Ishikawa (cell line): Measurements from ENCODE around the gene LRRC14B.

ENCODE experiments used
- CEBPB ChIP-seq: IDR thresholded peaks from 2 replicates; pipeline ENCODE4 v1.6.1; 2012
- CREB1 ChIP-seq: IDR thresholded peaks from 2 replicates; pipeline ENCODE4 v1.6.1; 2012; ENCODE audit warnings: low read depth
- EGR1 ChIP-seq: IDR thresholded peaks from 2 replicates; pipeline ENCODE4 v1.6.1; 2012
- EP300 ChIP-seq: IDR thresholded peaks from 2 replicates; pipeline ENCODE4 v1.6.1; 2012; ENCODE audit warnings: borderline replicate concordance
- FOXM1 ChIP-seq: IDR thresholded peaks from 2 replicates; pipeline ENCODE4 v1.6.1; 2012; ENCODE audit warnings: low read depth, borderline replicate concordance
- NFIC ChIP-seq: IDR thresholded peaks from 2 replicates; pipeline ENCODE4 v1.6.1; 2012
- RAD21 ChIP-seq: IDR thresholded peaks from 2 replicates; pipeline ENCODE4 v1.6.1; 2012; ENCODE audit warnings: low read depth
- TAF1 ChIP-seq: IDR thresholded peaks from 2 replicates; pipeline ENCODE4 v1.6.1; 2012; ENCODE audit warnings: low read depth, mild to moderate bottlenecking
- TCF12 ChIP-seq: IDR thresholded peaks from 2 replicates; pipeline ENCODE4 v1.6.1; 2012; ENCODE audit warnings: low read depth
- TEAD4 ChIP-seq: IDR thresholded peaks from 2 replicates; pipeline ENCODE4 v1.6.1; 2012
- YY1 ChIP-seq: IDR thresholded peaks from 2 replicates; pipeline ENCODE4 v1.6.1; 2012; ENCODE audit warnings: low read depth
- ZBTB7A ChIP-seq: IDR thresholded peaks from 2 replicates; pipeline ENCODE4 v1.6.1; 2012; ENCODE audit warnings: low read depth
- TF ChIP-seq, protein P1 (sequence below): IDR thresholded peaks from 2 replicates; pipeline ENCODE4 v1.6.1; 2012
- TF ChIP-seq, protein P2 (sequence below): IDR thresholded peaks from 2 replicates; pipeline ENCODE4 v1.6.1; 2012
- TF ChIP-seq, protein P3 (sequence below): IDR thresholded peaks from 2 replicates; pipeline ENCODE4 v1.6.1; 2012; ENCODE audit warnings: low read depth, mild to moderate bottlenecking

Gene LRRC14B

DNA sequence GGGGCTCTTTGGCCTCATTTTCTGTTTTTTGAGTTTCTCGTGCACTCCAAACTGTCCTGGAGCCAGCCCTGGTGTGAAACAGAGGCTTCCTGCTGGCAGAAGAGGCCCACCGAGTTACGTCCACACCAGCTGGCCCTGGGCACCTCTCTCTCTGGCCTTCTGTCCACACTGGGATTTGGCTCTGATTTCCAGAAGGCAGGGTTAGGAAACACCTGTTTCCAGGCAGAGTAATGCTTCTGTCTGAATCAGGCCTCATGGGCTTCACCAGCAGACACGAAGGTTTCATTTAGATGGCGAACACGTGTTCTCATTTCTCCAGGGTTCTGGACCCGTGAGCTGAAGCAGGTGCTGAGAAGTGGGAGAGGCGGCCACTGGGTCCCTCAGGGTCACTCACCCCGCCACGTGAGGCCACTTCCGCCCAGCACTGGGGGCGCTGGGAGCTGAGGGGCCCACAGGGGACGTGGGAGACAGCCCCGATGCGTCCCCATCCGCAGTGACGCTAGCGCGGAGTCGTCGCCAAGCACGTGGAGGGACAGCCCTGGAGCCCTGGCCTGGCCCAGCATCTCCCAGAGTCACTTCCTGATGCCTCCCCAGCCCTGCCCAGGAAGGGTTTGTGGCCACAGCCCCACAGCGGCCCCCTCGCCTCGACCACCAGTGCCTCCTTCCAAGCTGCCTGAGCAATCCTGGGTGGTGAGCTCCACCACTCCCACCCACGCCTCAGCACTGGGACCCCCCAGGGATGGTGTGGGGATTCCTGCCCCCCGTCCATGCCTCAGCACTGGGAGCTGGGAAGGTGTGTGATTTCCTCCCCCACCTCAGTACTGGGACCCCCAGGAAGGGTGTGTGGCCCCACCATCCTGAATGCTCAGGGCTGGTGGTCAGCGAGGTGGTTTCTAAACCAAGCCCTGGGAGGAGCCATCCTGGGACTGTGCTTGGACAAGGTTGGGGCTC lies 4.9 kb upstream of the LRRC14B start:
- TF ChIP-seq TAF1 (no peak), TCF12 (no peak), RAD21 (no peak), FOXM1 (no peak), EGR1 (no peak), TEAD4 (no peak), ZBTB7A (no peak)
- TF ChIP-seq, protein P1, sequence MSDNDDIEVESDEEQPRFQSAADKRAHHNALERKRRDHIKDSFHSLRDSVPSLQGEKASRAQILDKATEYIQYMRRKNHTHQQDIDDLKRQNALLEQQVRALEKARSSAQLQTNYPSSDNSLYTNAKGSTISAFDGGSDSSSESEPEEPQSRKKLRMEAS = no peak
- TF ChIP-seq, protein P2, sequence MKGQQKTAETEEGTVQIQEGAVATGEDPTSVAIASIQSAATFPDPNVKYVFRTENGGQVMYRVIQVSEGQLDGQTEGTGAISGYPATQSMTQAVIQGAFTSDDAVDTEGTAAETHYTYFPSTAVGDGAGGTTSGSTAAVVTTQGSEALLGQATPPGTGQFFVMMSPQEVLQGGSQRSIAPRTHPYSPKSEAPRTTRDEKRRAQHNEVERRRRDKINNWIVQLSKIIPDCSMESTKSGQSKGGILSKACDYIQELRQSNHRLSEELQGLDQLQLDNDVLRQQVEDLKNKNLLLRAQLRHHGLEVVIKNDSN = no peak

DNA sequence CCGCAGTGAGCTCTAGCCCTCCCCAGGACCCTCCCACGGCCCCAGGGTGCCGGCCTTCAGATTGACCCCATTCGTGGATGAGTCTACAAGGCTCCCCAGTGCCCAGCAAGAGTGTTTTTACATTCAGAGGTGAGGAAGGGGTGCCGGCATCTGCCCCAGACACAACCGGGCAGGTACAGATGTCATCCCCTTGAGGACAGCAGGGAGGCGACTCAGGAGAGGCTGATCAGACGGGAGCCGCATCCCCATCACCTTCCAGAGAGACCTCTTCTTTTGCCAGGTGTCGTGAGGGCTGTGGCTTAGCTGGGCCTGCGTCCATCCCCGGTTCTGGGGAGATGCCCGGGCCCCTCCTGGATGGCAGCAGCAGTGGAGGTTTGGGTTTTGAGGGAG lies 4.3 kb upstream of the LRRC14B start:
- no peak for TF ChIP-seq CREB1
- no peak for TF ChIP-seq CEBPB
- TF ChIP-seq TAF1 = no peak

DNA sequence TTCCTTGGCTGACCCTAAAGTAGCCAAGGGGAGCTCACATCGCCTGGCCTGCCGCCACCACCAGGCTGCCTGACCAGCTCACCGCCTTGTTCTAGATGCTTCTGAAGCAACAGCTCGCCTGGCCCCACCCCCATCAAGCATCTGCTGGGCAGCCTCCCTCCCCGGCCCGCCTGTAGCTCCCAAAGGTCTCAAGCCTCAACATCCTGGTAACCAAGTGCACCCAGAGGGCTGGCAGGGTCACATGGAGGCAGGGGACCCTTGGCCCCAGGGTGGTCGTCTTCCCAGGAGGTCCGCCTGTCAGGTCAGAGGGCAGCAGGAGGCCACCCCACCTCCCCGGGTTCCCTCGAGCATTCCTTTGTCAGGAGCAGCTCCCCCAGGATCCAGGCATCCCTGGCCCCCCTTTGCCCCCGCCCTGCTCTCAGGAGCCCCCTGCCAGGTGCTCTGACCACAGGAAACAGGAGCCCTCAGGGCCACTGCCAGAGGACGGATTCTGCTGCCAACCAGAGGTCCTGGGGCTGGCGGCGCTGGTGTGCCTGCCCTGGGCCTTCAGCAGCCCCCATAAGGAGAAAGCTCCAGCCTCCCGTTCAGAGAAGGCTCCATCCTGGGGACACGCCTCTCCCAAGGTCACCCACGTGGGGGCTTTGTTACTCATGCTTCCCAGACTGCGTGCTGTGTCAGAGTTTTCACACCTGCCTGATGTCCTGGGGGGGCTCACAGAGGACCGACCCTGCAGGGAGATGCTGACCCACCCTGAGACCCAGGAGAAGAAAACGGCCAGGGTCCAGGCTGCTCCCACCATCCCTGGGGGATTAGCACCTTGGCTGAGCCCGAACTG lies 3.5 kb upstream of the LRRC14B start:
- TF ChIP-seq CREB1 (no peak), TCF12 (no peak), CEBPB (no peak), YY1 (no peak), FOXM1 (no peak), RAD21 (no peak), TAF1 (no peak), ZBTB7A (no peak), EP300 (no peak), TEAD4 (no peak)
- TF ChIP-seq, protein P3, sequence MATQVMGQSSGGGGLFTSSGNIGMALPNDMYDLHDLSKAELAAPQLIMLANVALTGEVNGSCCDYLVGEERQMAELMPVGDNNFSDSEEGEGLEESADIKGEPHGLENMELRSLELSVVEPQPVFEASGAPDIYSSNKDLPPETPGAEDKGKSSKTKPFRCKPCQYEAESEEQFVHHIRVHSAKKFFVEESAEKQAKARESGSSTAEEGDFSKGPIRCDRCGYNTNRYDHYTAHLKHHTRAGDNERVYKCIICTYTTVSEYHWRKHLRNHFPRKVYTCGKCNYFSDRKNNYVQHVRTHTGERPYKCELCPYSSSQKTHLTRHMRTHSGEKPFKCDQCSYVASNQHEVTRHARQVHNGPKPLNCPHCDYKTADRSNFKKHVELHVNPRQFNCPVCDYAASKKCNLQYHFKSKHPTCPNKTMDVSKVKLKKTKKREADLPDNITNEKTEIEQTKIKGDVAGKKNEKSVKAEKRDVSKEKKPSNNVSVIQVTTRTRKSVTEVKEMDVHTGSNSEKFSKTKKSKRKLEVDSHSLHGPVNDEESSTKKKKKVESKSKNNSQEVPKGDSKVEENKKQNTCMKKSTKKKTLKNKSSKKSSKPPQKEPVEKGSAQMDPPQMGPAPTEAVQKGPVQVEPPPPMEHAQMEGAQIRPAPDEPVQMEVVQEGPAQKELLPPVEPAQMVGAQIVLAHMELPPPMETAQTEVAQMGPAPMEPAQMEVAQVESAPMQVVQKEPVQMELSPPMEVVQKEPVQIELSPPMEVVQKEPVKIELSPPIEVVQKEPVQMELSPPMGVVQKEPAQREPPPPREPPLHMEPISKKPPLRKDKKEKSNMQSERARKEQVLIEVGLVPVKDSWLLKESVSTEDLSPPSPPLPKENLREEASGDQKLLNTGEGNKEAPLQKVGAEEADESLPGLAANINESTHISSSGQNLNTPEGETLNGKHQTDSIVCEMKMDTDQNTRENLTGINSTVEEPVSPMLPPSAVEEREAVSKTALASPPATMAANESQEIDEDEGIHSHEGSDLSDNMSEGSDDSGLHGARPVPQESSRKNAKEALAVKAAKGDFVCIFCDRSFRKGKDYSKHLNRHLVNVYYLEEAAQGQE = no peak

DNA sequence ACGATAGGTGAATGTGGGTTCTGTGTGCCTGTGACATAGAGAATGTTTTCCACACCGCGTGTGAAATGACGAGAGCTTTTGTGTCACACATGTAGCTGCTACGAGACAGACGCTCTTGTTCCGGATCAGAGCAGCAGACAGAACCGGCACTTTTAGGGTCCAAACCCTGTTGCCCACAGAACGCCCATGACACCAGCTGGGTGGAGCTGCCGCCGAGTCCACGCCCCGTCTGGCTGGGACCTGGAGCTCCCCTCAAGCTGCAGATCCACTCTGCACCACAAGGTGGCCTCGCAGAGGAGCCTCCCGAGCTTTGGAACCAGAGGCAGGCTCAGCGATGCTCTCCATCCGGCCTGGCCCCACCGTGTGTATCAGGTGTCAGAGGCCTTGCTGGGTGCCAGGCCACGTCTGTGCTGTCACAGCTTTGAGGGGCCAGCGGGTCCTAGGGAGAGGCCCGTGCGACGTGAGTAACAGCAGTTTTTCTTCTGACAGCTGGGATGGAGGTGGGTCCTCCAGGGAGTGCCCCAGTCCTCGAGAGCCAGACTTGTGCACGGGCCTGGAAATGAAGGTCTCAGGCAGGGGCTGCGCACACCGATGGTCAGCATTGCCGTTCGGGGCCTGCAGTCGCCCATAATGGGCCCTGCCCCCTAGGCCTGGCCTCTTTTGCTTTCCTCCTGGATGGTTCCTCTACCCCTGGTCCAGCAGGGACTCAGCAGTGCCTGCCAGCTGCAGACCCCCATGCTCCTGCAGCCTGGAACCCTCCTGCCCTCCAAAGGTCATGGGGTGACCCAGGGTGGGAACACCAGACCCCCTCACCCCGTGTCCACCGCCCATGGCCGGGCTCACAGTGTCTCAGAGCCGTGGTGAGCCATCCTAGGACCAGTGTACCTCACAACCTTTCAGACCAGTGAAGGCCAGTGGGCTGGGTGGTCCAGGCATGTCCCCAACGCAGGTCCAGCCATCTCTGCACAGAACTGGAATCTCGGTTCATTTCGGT lies 2.5 kb upstream of the LRRC14B start:
- TF ChIP-seq CEBPB (no peak), CREB1 (no peak), FOXM1 (no peak), TEAD4 (no peak), RAD21 (peak; percentile 71)
- TF ChIP-seq, protein P2 = 0 out of 2 replicates have a peak, but pooled peaks have one; percentile 14
- TF ChIP-seq, protein P1 = peak; percentile 31; the same call in 1 of the 2 replicates

DNA sequence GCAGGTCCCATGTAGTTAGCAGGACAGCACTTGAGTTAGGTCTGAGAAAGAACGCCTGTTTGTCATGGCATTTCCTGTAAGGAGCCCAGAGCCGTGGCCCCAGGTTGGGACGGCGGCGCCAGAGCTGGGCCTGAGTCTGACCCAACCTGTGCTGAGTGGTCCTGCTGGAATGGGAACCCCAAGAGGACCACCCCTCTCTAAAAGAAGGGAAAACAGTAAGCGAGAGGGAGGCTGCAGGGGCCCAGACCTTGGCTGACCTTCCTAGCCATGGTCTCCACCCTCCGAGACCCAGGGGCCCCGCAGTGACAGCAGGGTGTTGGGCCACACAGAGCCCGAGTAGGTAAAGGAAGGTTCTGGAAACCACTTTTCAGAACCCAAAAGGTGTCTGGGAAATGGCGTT lies 1.8 kb upstream of the LRRC14B start:
- no peak for TF ChIP-seq TAF1
- TF ChIP-seq, protein P3 = no peak
- TF ChIP-seq TCF12 = no peak
- no peak for TF ChIP-seq FOXM1
- no peak for TF ChIP-seq RAD21
- TF ChIP-seq CREB1 = no peak
- TF ChIP-seq CEBPB = no peak
- TF ChIP-seq EP300 = no peak
- TF ChIP-seq TEAD4 = no peak
- TF ChIP-seq, protein P2 = no peak
- TF ChIP-seq ZBTB7A = no peak
- TF ChIP-seq NFIC = no peak
- TF ChIP-seq, protein P1 = no peak
- no peak for TF ChIP-seq EGR1
- no peak for TF ChIP-seq YY1
